MM.1S (cell line): Measurements from ENCODE around the gene CROT.

Experiments
- DNase-seq: peaks from one replicate; pipeline ENCODE4 v3.0.0-alpha.2; 2015
- H2AFZ ChIP-seq: fragments of 300-600 bp; sonication (generic); 2 replicates; pipeline ENCODE4 v1.6.0; 2016; ENCODE audit warnings: antibody characterized with exemption, low read length
- H3F3A ChIP-seq: fragments of 300-600 bp; sonication (generic); 2 replicates; pipeline ENCODE4 v1.6.1; 2016; ENCODE audit warnings: mild to moderate bottlenecking, antibody characterized with exemption, low read length, moderate library complexity, mixed read lengths; ENCODE audit not compliant: insufficient read depth
- H3K27ac ChIP-seq: fragments of 300-600 bp; sonication (generic); 2 replicates; pipeline ENCODE4 v1.5.1; 2016; ENCODE audit warnings: mild to moderate bottlenecking, low read length
- H3K27me3 ChIP-seq: fragments of 300-600 bp; sonication (generic); replicated peaks from 2 replicates; pipeline ENCODE4 v1.6.0; 2016; ENCODE audit warnings: low read length; ENCODE audit not compliant: insufficient read depth
- H3K36me3 ChIP-seq: fragments of 300-600 bp; sonication (generic); replicated peaks from 2 replicates; pipeline ENCODE4 v1.6.1; 2016; ENCODE audit warnings: mild to moderate bottlenecking, low read length, mixed read lengths; ENCODE audit not compliant: insufficient read depth
- H3K4me1 ChIP-seq: fragments of 300-600 bp; sonication (generic); 2 replicates; pipeline ENCODE4 v1.6.1; 2016; ENCODE audit warnings: low read length, mixed read lengths
- H3K4me2 ChIP-seq: fragments of 300-600 bp; sonication (generic); 2 replicates; pipeline ENCODE4 v1.6.0; 2016; ENCODE audit warnings: low read depth, low read length
- H3K4me3 ChIP-seq: fragments of 300-600 bp; sonication (generic); 2 replicates; pipeline ENCODE4 v1.5.1; 2016; ENCODE audit warnings: low read length, mixed read lengths
- H3K79me2 ChIP-seq: fragments of 300-600 bp; sonication (generic); 2 replicates; pipeline ENCODE4 v1.6.1; 2016; ENCODE audit warnings: mixed run types, low read length, mixed read lengths
- H3K9ac ChIP-seq: fragments of 300-600 bp; sonication (generic); 2 replicates; pipeline ENCODE4 v1.6.1; 2016; ENCODE audit warnings: low read length, mixed read lengths
- H3K9me2 ChIP-seq: fragments of 300-600 bp; sonication (generic); replicated peaks from 2 replicates; pipeline ENCODE4 v1.6.1; 2016; ENCODE audit warnings: mild to moderate bottlenecking, low read length, mixed read lengths; ENCODE audit not compliant: insufficient read depth
- H3K9me3 ChIP-seq: fragments of 300-600 bp; sonication (generic); replicated peaks from 2 replicates; pipeline ENCODE4 v1.6.1; 2016; ENCODE audit warnings: mild to moderate bottlenecking, low read length, mixed read lengths; ENCODE audit not compliant: insufficient read depth
- H4K20me1 ChIP-seq: fragments of 300-600 bp; sonication (generic); 2 replicates; pipeline ENCODE4 v1.6.1; 2016; ENCODE audit warnings: mild to moderate bottlenecking, low read length, moderate library complexity, mixed read lengths; ENCODE audit not compliant: insufficient read depth
- CTCF ChIP-seq: fragments of 300-600 bp; sonication (generic); IDR thresholded peaks from 2 replicates; pipeline ENCODE4 v1.5.1; 2016; ENCODE audit warnings: antibody characterized with exemption, low read length, mixed read lengths
- EZH2 ChIP-seq: fragments of 300-600 bp; sonication (generic); optimal IDR thresholded peaks from 2 replicates; pipeline ENCODE3; 2017; ENCODE audit warnings: low read depth, mild to moderate bottlenecking, antibody characterized with exemption, low read length, mixed read lengths
- EZH2phosphoT487 ChIP-seq: fragments of 300-600 bp; sonication (generic); IDR thresholded peaks from 2 replicates; pipeline ENCODE4 v1.6.1; 2018; ENCODE audit warnings: antibody characterized with exemption, low read length

CROT gene

GRCh38 chr7:87312215-87312865 lies 33.1 kb upstream of the CROT start:
- Histone ChIP-seq H3K79me2 (no peaks in the 10 kb centered on the region), H3K27me3 (no peaks in the 10 kb centered on the region), H3K4me1 (peaks cover 18% of the 10 kb centered on the region), H3F3A (no peaks in the 10 kb centered on the region; the same call in 1 of the 2 replicates), H3K4me3 (no peak overlapping the region), H3K9me2 (no peaks in the 10 kb centered on the region), H3K9ac (no peak overlapping the region), H3K9me3 (no peaks in the 10 kb centered on the region), H3K36me3 (no peaks in the 10 kb centered on the region), H3K4me2 (no peak overlapping the region), H4K20me1 (no peaks in the 10 kb centered on the region), H2AFZ (no peak overlapping the region), H3K27ac (no peak overlapping the region)
- DNase-seq: peak; percentile 67
- no peak for TF ChIP-seq EZH2
- TF ChIP-seq EZH2phosphoT487: no peak
- peak; percentile 98 for TF ChIP-seq CTCF

- no peaks in the 10 kb centered on the region for H3K36me3 ChIP-seq
- no peaks in the 10 kb centered on the region for H3K27me3 ChIP-seq
- DNase-seq: peak; percentile 32
- peaks cover 34% of the 10 kb centered on the region for H3K4me1 ChIP-seq
- no peaks in the 10 kb centered on the region for H3K9me2 ChIP-seq
- peak overlapping the region; percentile 14; the same call in 1 of the 2 replicates for H3K27ac ChIP-seq
- H3K79me2 ChIP-seq: no peaks in the 10 kb centered on the region
- H3K4me2 ChIP-seq: peak overlapping the region; percentile 29; the same call in 1 of the 2 replicates
- no peaks in the 10 kb centered on the region for H4K20me1 ChIP-seq
- H2AFZ ChIP-seq: no peak overlapping the region
- peaks cover 6% of the 10 kb centered on the region; the same call in 1 of the 2 replicates for H3F3A ChIP-seq
- no peak overlapping the region for H3K9ac ChIP-seq
- TF ChIP-seq EZH2phosphoT487 (no peak), EZH2 (no peak), CTCF (no peak)
- H3K4me3 ChIP-seq: no peak overlapping the region
- H3K9me3 ChIP-seq: no peaks in the 10 kb centered on the region
These were observed 29.3 kb upstream of the CROT start for GRCh38 chr7:87316097-87316700.

- no peaks in the 10 kb centered on the region for H4K20me1 ChIP-seq
- DNase-seq: no peak
- peak overlapping the region; percentile 29; the same call in 1 of the 2 replicates for H3K4me2 ChIP-seq
- no peaks in the 10 kb centered on the region for H3K79me2 ChIP-seq
- no peaks in the 10 kb centered on the region for H3K9me2 ChIP-seq
- peaks cover 6% of the 10 kb centered on the region; the same call in 1 of the 2 replicates for H3F3A ChIP-seq
- no peak overlapping the region for H2AFZ ChIP-seq
- H3K9me3 ChIP-seq: no peaks in the 10 kb centered on the region
- H3K27me3 ChIP-seq: no peaks in the 10 kb centered on the region
- H3K36me3 ChIP-seq: no peaks in the 10 kb centered on the region
- H3K9ac ChIP-seq: no peak overlapping the region
- H3K27ac ChIP-seq: peak overlapping the region; percentile 14; the same call in 1 of the 2 replicates
- H3K4me3 ChIP-seq: no peak overlapping the region
- TF ChIP-seq CTCF (no peak), EZH2 (no peak), EZH2phosphoT487 (no peak)
- H3K4me1 ChIP-seq: peaks cover 34% of the 10 kb centered on the region
These were observed 28.5 kb upstream of the CROT start for GRCh38 chr7:87316846-87317552.
